ENCODE measurements around the gene KLHL40. TPM values are rescaled to one million over a fixed set of nuclear protein-coding genes. Genes with fewer than 3 reads are reported as not detected.

KLHL40 gene
- polyA plus RNA-seq, 3 donors, result 0.06 TPM; not detected in 2

DNA sequence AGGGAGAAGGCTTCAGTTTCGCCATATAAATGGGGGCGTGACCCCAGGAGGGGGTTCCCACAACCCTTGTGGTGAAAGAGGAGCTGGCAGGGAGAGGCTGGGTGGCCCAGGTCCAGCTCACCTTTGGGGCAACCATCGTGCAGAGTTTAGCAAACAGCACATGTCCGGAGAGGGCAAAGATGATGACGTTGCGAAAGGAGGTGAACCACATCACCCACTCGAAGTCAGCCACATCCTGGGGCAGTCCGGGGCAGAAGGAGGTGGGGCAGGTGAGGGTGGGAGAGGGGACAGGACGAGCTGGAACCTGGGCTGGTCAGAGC is 13.5 kb downstream of the KLHL40 start:
- no peak for DNase-seq (ENCODE audit: extremely low read depth in 1 of 11, low read depth in 9 of 11, low spot score in 4 of 11)

DNA sequence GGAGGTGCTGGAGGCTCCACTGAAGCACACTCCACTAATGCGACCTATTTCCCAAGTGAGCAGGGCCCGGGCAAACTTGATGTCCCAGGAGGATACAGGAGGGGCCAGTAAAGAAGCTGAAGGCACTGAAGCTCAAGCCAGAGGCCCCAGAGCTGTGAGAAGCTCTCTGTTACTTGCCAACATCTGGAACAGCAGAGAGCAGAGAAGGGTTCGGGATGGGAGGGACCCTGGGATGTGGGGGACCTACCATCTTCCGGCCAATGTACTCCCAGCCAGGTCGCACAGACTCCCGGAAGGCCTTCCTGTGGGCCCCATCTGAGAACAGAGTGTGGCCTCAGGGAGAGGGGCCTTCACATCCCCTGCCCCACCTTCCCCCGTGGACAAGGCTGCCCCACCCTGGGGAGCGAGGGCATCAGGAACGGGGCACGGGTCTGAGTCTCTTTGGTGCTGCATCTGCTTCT is 14.2 kb downstream of the KLHL40 start:
- DNase-seq (ENCODE audit: extremely low read depth in 1 of 11, low read depth in 9 of 11, low spot score in 4 of 11), result no peak

DNA sequence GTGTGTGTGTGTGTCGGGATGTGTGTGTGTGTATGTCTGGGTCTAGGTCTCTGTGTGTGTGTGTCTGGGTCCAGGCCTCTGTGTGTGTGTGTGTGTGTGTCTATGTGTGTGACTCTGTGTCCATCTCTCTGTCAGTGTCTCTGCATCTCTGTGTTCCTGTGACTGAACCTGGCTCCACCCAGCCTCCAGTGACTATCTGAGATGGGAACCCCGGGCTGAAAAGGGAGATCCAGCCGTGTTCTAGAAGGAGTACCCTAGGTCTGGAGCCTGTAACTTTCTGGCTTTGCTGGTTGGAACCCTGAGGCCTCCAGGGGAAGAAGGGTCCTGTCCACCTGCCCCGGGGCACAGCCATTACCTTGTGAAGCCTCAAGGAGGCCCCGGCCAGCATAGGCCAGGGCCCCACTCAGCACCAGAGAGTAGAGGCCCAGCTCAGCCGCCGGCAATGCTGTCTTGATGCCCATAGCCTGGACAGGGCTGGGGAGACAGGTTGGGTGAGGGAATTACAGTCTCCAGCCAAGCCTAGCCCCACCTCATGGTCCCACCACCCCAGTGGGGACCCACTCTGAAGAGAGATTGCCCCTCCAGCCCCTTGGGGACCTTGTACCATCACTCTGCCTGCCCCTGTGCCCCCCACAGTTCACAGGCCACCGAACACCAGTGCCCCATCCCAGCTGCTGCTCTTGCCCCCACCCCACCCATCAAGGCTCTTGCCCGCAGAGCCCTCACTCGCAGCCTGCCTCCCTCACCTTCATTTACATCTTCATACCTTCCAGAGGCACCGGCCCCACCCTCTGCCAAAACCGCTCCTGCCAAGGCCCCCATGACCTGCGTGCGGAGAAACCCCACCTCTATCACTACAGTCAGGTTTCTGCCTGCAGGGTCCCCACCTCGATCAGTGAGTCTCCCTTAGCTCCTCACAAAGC is 15.3 kb downstream of the KLHL40 start:
- DNase-seq (ENCODE audit: extremely low read depth in 1 of 11, low read depth in 9 of 11, low spot score in 4 of 11), result no peak

- peak; percentile 31 to 72 (median 58) for DNase-seq (ENCODE audit: extremely low read depth in 1 of 11, low read depth in 9 of 11, low spot score in 4 of 11)
These were observed 16.2 kb downstream of the KLHL40 start for GRCh38 chr3:42701371-42702065.

DNA sequence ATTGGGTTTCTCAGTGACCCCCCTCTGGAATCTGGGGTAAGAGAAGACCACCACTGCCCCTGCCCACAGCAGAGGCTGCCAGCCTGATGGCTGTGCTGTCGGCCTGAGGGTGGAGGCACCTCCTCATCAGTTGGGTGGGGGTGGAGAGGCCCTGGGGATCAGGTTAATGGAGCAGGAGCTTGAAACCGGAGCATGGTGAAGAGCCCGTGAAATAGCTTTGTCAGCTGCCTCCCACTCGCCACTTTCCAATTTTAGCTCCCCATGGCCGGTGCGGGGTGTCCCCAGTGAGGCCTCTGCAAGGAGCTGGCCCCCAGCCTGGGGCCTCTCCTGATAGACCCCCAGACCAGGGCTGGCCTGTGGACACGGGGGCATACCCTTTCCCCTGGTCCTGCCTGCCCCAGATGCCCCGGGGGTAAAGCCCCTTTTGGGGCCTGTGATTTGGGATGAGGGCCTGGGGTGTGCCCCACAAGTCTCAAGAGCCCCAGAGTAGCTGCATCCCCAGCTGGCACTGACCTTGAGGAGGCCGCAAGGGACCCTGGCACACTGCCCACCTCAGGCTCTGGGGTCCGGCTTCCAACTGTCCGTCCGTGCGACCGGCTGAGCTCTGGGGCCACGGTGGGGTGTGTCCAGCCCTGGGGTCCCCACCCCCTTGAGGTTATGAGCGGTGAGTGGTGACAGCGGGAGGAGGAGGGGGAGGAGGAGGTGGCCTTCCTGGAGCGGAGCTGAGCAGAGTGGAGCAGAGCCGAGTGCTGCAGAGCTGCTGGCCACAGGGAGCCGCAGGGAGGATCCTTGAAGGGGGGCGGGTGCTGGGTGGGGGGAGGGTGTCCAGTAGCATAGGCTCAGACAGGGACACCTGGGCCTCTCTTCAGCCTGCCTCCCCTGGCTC is 17.0 kb downstream of the KLHL40 start, which contains the start of gene HHATL:
HHATL (minus strand) TSS at position 733 of the 886 bp plus-strand sequence. CDS start 1,972 bp downstream, outside the sequence.
- no peak for DNase-seq (ENCODE audit: extremely low read depth in 1 of 11, low read depth in 9 of 11, low spot score in 4 of 11)

- DNase-seq (ENCODE audit: extremely low read depth in 1 of 11, low read depth in 9 of 11, low spot score in 4 of 11), result no peak
These were observed 17.8 kb downstream of the KLHL40 start for GRCh38 chr3:42702982-42703694.

DNA sequence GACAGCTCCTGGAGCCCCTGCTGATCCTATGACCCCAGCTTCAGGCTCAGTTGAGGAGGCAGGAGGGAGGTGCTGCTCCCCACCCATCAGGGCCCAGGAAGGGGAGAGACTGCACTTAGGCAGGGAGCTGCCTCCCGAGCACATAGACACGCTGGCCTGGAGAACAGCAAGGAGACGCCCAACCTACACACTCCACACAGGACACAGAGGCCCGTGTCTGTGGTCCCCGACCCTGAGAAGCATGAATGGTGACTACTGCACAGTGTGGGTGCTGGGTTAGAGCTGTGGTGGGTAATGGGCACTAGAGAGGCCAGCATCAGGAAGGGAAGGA is 18.3 kb downstream of the KLHL40 start:
- no peak for DNase-seq (ENCODE audit: extremely low read depth in 1 of 11, low read depth in 9 of 11, low spot score in 4 of 11)

GRCh38 chr3:42704136-42704841 is 19.0 kb downstream of the KLHL40 start:
- no peak for DNase-seq (ENCODE audit: extremely low read depth in 1 of 11, low read depth in 9 of 11, low spot score in 4 of 11)

DNA sequence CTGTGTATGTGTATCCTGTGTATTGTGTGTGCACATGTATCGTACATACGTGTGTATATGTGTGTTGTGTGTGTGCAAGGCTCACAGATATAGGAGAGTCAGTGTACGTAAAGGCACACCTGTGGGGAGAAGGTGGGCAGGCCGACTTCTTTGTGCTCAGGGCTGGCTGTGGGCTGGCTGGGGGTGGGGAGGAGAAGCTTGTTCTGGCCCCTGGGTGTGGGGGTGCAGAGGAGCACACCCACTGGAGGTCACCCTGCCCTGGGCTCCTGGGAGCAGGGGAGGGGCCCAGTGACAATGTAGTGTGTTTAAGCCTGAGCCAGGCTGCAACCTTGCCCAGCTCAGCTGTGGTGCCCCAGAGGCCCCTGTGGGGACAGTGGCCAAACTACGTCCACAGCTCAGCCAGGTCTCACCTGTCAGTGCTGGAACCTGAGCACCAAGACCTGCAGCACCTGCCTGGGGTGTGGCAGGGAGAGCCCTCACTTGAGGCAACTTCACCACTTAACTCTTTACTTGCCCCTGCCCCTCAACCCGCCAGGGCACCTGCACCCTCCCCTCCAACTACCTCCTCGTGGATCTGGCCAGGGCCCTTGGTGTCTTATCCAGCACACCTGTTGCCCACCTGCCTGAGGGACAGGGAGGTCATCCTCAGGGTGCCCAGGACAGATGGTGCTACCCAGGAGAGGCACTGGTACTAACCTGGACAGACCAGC is 19.9 kb downstream of the KLHL40 start:
- no peak for DNase-seq (ENCODE audit: extremely low read depth in 1 of 11, low read depth in 9 of 11, low spot score in 4 of 11)

GRCh38 chr3:42705962-42706585 is 20.7 kb downstream of the KLHL40 start:
- no peak for DNase-seq (ENCODE audit: extremely low read depth in 1 of 11, low read depth in 9 of 11, low spot score in 4 of 11)

DNA sequence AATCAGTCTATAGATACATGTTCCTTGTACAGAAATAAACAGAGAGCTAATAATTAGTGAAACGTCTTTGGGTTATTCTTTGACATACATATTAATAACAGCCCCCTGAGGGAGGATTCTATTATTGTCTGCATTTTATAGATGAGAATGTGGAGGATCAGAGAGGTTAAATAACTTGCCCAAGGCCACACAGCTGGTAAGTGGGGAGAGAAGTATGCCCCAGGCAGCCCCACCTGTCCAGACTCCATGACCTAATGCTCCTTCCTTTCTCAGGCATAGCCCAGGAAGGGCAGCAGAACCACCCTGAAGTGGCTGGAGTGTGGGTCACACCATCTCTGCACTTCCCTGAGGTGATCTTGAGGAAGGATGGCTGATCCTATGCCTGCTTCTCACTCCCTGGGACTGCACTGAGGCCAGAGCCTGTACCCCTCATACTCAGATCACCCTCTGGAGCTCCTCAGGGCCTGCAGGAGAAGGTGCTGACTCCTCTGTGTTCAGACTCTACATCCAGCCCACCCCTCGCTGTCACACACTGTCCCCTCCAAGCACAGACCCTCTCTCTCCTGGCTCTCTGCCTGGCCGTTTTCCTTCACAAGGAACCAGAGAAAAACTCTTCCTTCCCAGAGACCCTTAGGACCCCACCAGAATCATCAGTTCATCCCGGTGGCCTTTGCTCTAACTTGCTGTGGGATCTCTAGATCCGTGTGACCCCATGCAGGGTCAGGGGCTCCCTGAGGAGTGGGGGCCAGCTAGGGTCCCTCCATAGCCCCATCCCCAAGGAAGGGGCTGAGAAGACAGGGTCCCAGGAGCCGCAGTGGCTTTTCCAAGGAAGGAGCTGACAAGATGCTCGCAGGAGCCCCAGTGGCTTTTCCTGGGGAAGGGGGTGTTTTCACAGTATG is 21.6 kb downstream of the KLHL40 start:
- DNase-seq (ENCODE audit: extremely low read depth in 1 of 11, low read depth in 9 of 11, low spot score in 4 of 11), result no peak

GRCh38 chr3:42707620-42708355 is 22.5 kb downstream of the KLHL40 start:
- no peak for DNase-seq (ENCODE audit: extremely low read depth in 1 of 11, low read depth in 9 of 11, low spot score in 4 of 11)

DNA sequence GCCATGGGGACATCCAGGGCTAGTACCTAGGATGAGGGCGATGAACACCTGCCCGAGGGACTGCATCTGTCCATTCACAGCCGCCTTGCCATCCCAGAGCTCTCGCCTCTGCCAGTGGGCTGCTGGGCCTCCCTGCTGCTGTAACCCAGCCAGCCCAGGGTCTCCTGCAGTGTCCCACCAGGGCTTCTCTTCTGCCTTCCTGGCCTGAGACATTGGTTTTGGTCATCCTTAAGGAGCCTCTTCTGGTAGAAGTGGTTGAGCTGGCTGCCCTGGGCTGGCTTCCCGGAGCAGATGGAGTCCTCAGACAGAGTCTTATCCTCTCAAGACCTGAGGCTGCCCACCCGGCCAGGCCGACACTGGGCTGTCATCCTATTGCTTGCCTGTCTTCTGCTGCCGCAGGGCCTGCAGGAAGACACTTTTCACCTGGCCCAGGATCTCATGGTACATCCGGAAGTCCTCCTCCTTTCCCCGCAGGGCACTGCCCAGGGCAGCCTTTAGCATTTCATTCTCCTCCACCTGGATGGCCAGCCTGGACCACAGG is 23.3 kb downstream of the KLHL40 start:
- DNase-seq (ENCODE audit: extremely low read depth in 1 of 11, low read depth in 9 of 11, low spot score in 4 of 11), result no peak

- DNase-seq (ENCODE audit: extremely low read depth in 1 of 11, low read depth in 9 of 11, low spot score in 4 of 11), result no peak
These were observed 24.3 kb downstream of the KLHL40 start for GRCh38 chr3:42709621-42710020.

- DNase-seq (ENCODE audit: extremely low read depth in 1 of 11, low read depth in 9 of 11, low spot score in 4 of 11), result no peak
These were observed 25.1 kb downstream of the KLHL40 start for GRCh38 chr3:42710323-42711021.

Data from renal cortex interstitium (tissue), 11 donors.